Renal pelvis (tissue), 4 donors: Measurements from ENCODE around the gene CDH4. TPM values are rescaled to one million over a fixed set of nuclear protein-coding genes. Genes with fewer than 3 reads are reported as not detected.

Experiments
- DNase-seq: peaks from one replicate; pipeline ENCODE4 v3.0.0-alpha.2; 2013
- polyA plus RNA-seq, 3 donors: library from polyadenylated mRNA; unstranded; fragments of 120-200 nt; gene quantifications; one replicate each; pipeline ENCODE4 v1.2.1, GENCODE V29; 2013; ENCODE audit not compliant: insufficient read length in 3 of 3

The CDH4 gene
- polyA plus RNA-seq, 3 donors = 8.4 to 9.5 (median 8.7) TPM

DNA sequence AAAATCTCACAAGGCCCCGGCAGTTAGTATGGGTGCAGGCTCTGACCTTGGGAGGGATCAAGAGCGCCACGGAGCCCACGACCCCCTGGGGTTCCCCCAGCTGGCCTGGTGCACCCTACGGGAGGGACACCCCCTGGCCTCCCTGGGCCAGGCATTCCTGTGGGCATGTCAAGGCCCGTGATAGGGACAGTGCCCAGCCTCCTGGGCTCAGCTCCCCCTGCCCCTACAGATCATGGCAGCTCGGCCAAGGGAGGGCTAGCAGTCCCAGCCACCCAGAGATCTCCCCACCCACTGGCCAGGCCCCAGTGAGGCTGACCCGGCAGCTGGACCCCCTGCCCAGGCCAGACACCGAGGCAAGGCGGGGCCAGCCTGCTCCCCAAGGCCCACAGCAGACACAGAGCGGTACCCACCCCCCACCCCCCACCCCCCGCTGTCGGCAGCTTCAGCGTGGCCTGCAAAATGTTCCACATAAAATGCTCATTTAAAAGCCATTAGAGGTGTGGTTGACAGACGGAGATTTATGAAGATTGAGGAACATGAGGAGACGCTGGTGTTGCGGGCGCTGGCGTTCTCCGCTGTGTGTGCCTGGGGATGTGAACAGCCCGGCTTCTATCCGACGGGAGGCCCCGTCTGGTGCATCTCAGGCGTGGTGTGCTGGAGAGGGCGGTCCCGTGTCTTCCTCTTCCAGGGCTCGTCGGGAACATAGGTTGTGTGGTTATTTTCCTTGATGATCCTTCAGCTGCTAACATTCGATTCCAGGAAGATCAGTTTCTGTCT lies 625.1 kb downstream of the CDH4 start:
- DNase-seq = no peak

DNA sequence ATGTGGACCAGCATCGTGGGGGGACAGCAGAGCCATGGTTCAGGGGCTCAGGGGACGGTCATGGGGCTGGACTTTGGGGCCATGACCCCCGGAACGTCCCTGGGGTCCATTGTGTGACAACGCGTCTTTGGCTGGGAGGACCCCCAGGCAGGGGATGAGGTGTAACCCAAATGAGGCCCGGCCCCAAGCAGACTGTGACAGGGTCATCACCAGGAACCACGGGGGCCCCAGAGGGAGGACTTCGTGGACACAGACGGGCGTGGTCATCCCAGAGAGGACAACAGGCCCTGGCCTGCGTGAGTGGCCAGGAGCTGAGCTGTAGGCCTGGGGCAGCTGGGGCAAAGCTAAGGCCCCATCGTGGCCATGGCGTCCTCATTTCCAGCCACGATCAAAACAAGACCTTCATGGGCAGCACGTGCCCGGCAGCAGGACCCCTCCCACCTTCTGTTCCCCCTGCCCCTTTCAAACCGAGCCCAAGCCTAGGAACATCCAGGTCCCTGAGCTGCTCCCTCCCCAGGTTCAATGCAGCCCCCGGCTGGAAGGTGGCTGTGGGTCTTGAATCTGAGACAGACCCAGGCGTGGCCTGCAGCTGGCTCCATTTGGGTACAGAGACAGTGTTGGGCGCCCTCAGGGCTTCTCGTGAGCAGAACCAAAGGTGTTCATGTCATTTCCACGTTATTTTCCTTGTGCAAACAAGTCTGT lies 625.9 kb downstream of the CDH4 start:
- no peak for DNase-seq

DNA sequence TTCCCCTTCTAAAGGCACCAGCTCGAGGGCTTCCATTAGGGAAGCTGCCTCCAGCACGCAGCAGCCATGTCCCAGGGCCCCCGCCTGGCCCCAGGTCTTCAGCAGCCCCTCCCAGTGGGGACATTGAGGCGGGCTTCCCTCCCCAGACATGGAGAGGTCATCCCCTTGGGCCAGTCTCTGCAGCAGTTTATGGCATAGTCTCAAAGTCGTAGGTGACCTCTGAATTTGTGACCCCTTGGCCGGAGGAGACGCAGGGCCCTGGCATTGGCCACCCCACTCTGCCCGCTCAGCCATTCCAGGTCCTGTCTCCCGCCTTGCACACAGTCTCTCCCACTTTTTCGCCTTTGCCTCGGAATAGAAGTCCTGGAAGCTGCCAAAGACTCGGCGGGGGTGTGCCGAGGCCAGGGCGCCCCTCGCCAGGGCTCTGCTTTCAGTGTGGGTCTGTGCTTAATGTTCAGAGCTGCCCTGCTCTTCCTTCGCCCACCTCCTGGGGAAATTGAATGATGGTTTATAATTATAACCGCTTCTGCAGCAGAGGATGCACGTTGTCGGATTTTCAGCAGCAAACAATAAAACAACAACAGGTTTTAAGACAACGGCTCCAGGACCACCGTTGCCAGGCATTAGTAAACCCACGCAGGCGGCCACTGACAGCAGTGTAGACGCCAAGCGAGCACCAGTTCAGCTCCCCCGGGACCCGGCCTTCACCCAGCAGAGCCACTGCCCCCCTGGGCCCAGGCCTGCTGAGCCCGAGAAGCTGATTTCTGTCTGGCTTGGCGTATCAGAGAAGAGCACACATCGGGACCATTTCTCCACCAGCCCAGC lies 626.6 kb downstream of the CDH4 start:
- DNase-seq = no peak

DNA sequence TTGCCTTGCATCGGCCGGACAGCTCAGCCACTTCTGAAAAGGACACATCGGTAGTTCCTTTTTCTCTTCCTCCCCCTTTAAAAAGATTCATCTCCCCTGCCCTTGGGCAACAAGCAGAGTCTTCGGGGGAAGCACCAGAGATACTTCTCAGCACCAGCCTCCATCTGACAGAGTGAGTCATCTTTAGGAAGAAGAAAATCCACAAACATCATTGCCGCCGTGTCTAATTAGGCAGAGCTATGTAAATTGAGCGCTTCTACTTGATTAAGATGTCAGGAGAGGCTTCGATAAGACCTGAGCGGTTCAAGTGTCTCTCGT lies 627.2 kb downstream of the CDH4 start:
- no peak for DNase-seq

DNA sequence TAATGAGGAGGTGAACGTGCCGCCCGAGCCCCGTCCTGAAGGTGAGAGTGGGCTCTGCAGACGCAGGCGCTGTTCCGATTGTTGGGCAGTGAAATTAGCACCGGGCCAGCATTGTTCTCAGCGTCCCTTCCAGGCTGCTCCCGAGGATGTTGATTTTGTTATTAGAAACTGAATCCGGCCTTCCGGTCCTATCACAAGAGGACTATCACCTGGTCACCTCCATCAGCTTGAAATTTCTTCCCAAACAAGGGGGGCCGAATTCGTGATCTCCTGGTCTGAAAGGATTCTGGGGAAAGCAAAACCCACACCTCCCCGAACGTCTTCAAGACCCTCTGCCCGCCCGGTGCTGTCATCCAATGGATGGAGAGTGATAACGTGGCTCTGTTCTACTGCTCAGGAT lies 627.6 kb downstream of the CDH4 start:
- no peak for DNase-seq

DNA sequence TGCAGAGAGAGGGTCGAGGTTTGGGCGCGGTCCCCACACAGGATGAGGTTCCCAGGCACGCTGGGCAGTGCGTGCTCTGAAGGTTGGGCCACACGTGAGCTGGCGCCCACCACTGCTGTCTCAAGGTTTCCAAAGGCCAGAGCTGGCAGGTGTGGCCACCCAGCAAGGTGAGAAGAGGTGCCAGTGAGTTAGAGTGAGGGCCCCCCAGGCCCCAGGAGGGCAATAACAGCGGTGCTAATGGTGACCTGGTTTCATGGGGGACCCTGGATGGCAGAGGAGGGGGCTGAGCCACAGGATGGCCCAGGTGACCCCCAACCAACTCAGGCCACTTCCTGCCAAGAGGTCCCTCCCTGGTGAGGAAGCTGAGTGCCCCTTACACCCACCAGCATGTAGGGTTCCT lies 628.6 kb downstream of the CDH4 start:
- no peak for DNase-seq

DNA sequence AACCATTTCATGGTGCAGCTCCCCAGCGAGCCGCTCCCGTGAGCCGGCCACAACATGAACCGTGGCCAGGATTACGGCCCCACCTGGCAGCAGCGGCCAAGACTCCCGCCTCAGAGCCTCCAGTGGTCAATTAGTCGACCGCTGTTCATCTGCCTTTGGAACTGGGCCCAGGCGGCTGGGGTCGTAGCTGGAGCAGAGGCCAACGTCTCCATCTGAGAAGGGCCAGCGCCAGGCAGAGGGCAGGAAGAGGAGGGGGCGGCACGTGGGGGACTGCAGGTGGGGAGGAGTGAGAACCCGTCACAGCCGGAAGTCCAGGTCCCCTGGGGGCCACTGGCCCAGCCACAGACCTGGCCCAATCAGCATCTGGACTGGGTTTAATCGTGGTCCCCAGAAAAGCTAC lies 629.4 kb downstream of the CDH4 start:
- DNase-seq = no peak

DNA sequence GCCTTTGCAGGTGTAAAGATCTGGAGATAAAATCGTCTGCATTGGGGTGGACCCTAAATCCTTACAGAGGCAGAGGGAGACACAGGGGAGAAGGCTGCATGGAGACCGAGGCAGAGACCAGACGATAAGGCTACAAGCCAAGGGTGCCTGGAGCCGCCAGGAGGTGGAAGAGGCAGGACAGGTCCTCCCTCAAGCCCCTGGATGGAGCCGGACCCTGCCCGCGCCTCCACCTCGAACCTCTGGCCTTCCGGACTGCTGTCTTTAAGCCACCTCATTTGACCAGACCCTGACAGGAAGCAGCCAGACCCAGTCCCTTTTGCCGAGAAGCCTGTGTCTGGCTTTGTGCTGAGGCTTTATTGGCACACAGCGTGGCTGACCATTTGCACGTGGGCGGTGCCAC lies 629.8 kb downstream of the CDH4 start:
- no peak for DNase-seq

DNA sequence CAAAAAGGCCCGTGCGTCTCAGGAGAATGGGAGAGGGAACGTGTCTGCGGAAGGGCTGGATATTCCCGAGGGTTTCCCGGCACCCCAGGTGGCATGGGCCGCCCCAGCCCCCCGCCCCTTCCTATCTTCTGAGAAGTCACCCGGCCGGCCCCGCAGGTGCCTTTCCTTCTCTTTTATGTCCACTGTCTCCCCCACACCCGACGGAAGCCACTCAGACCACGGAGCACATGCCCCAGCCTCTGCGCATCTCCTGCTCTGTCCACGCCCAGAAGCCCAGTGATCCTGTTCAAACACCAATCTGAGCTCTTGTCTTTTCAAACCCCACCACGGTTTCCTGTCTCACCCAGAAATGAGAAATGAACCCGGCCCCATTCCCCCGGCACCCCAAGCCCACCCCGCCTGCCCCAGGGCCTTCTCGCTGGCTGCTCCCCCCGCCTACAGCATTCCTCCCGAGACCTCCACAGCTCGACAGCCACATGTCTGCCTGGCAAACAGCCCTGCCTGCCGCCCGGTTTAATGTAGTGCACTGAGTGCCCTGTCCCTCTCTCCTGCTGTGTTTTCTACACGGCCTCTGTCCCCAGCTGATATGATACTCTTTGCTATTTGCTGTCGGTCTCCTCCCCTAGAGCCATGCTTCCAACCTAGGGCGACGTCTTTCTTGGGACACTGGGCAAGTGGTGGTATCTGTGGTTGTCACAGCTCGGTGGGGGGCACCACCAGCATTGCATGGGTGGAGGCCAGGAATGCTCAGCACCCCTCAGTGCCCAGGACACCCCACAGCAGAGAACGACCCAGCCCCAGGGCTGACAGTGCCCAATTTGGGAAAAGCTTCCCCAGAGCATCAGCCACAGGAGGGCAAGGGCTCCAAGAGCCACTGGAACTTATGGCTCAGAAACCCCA lies 630.9 kb downstream of the CDH4 start:
- no peak for DNase-seq

DNA sequence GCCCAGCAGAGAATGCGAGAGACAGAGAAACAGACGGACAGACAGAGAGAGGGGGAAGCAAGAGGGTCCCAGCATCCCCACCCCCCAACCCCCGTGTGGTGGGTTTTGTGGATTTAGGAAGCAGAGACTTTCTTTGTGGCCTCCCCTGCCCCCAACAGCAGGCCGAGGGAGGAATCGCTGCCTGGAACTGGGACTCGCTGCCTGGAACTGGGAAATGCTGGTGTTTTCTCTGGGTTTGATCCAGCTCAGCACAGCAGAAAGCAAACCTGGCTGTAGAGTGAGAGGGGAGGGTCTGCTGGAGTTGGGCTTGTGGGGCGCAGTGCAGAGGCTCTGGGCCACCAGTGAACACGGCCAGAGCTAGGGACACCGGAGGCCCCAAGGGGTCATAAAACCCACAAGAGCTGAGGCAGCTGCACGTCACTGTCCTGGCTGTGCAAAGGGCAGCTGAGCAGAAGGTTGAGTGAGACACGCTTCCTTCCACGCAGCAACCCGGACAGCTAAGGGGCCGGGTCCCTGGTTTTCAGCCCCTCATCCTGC lies 631.9 kb downstream of the CDH4 start:
- no peak for DNase-seq

DNA sequence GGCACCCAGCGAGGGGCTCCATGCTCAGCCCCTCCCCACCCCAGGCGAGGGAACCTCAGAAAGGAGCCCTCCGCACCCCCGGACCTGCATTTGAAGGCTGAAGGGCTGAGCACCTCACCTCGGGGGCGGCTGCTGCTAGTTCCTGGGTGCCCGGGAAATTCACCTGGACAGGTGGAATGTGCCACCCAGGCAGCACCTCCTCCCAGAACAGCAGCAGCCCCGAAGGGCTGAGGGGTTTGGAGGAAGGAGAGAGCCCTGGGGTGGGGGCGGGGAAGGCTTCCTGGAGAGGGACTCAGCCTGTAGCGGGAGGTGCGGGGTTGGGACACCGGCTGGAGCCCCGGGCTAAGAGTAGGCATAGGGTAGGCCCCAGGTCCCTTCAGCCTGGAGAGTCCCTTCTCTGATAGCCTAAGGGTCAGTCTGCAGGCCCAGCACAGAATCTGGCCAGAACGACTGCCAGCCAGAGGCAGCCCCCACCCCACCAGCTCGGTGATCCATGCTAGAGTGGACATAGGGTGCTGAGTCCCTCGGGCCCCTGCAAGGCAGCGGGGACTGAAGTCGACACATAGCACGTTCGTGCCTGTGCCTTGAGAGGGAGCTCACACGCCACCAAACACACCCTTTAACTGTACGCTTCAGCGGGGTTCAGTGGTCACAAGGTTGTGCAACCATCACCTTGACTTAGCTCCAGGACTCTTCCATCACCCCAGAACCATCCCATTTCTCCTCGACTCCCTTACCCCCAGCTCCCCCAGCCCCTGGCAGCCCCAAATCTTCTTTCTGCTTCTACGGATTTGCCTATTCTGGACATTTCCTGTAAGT lies 632.7 kb downstream of the CDH4 start:
- DNase-seq = no peak

DNA sequence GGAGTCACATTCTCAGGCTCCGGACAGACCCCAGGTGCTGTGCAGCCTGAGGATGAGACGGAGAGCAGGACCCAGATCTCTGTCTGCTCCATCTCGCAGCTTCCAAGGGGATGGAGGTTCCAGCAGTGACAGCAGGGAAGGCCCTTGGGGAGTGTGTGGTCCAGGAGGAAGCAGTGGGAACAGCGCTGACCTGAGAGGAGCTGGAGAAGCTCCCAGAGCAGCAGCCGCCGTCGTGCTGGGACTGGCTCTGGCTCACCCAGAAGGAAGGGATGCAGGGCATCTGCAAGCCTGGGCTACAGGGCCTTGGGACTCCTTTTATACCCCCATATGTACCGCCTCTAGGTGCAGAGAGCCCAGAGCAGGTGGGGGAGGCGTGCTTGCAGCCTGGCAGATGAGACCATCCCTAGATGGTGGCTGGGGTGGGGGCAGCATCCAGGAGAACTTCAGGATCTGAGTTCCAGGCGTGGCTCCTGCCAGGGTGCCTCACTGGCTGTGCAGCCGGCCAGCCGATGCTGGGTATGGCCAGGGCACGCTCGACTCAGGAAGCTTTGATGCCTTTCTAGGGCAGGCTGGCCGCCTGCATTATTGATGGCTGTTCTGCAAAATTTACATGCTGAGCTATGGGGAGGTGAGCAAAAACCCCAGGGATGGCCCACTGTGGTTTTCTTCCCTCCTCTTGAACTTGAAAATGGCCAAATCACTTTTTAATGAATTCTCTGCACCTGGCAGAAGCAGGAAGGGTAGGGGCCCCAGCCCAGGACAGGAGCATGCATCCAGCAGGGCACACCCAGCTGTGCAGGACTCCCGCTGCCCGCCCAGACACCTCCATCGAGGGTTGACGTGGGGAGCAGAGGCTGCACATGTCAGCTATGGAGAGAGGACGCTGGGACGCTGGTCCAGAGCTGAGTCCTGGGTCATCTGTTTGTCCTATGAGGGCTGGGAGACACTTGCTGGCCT lies 634.0 kb downstream of the CDH4 start:
- no peak for DNase-seq

DNA sequence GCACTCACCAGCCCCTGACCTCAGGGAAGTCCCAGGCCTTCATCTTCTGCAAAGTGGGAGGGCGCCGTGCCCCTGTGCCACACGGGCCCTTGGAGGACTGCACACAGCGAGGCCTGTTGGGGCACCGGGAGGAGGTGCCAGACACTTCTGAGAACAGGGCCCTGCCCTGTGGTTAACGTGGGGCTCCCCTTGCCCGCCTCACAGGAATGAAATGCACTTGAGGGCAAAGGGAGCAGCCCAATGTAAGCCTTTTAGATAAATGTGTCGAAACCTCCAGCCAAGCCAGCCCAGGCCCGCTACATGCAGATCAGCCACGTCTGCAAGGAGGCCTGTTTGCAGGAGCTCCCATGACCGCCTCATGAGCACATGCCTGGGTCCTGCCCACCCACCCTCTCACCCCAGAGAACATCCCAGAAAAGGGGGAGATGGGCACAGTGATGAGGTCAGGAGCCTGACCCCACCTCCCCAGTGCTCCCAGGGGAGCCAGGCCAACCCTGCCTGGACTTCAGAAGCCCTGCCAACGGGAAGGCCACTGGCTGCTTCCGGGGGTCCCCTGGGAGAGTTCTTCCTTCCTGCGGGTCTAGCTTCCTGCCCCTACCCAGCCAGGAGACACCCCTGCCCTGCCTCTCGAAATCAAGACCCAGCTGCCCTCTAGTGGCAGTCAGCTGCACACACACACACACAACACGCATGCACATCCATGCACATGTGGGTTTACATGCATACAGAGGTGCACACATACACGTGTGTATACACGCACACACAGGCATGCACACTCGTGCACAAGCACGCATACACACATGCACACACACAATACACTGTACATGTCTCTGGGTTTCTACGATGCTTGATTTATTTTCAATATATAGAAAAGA lies 634.9 kb downstream of the CDH4 start:
- DNase-seq = no peak

DNA sequence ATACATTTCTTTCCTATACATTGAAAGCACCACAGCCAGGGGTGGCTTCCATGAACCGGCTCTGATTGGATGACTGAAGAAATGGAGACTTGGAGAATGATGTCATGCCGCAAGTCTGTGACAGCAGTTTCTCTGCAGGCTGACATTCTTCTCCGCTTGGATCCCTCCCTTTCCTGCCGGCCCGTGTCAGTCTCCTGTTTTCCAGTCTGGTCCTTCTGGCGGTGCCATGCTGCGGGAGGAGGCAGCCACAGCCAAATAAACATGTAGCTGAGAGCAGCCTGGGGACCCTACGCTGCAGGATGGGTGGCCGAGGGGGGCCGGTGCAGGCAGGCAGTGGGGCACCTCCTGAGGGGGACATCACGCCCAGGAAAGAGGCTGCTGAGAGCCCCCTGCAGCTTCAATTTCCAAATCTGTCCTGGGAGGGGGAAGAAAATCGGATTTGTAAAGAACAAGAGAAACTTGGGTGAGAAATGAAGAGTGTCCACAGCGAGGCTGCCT lies 635.6 kb downstream of the CDH4 start:
- DNase-seq = no peak

DNA sequence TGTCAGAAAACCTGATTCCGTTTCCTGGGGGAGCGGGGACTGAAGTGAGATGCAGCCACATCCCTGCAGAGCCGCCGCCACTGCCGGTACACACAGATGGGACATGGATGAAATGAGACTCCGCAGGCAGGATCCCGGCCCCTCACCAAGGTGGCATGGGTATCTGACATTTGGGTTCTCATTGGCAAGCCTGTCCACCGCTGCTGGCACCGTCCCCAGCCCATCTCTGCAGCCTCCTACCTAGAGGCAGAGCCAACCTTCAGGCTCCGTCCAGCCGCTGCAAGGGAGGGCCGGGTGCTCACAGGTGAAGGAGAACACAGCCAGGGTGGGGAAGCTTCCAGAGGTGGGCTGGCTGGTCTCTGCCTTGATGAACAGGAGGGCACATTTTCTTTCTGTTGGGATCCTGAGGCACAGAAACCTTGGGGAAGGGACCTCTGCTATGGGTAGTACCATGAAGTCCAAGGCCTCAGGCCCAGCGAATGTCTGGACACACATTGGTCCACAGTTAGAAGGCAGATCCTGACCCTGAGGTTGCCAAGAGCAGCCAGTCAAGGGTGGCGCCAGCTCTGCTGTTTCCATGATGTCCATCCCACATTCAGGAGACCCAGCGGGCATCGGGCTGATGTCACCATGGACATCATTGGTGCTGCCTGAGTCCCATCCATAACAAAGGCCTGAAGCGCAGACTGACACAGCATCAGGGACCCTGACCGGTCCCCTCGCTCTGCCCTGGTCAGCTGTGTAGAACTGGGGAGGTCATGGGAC lies 636.2 kb downstream of the CDH4 start:
- DNase-seq = no peak

DNA sequence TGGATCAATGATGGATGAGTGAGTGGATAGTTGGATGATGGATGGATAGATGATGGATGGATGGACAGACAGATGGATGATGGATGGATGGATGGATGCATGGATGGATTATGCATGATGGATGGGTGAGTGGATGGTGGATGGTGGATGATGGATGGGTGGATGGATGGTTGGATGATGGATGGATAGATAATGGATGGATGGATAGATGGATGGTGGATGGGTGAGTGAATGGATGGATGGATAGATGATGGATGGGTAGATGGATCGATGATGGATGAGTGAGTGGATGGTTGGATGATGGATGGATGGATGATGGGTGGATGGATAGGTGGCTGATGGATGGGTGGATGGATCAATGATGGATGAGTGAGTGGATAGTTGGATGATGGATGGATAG lies 637.6 kb downstream of the CDH4 start:
- no peak for DNase-seq

DNA sequence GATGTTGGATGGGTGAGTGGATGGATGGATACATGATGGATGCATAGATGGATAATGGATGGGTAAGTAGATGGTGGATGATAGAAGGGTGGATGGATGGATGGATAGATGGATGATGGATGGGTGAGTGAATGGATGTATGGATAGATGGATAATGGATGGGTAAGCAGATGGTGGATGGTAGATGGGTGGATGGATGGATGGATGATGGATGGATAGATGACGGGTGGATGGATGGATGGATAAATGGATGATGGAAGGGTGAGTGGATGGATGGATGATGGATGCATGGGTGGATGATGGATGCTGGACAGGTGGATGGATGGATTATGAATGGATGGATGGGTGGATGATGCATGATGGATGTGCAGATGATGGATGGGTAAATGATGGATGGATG lies 638.1 kb downstream of the CDH4 start:
- DNase-seq = no peak
